Fibroblast of pulmonary artery (primary cell): ENCODE measurements around the gene PTH2.
A peak's percentile ranks its signal among the peaks of the same experiment; 100 is the strongest.

Experiments used
- DNase-seq: peaks from one replicate; pipeline ENCODE4 v3.0.0-alpha.2; 2010; ENCODE audit warnings: low read depth
- H3K4me3 ChIP-seq: replicated peaks from 2 replicates; pipeline ENCODE4 v1.5.1; 2011; ENCODE audit warnings: low read depth, mild to moderate bottlenecking, control low read depth, low read length, moderate library complexity
- TF ChIP-seq, protein P1 (sequence below): IDR thresholded peaks from 2 replicates; pipeline ENCODE4 v1.5.1; 2011; ENCODE audit warnings: mild to moderate bottlenecking, control low read depth, low read length, inconsistent platforms; ENCODE audit errors: missing control alignments

PTH2 gene

DNA sequence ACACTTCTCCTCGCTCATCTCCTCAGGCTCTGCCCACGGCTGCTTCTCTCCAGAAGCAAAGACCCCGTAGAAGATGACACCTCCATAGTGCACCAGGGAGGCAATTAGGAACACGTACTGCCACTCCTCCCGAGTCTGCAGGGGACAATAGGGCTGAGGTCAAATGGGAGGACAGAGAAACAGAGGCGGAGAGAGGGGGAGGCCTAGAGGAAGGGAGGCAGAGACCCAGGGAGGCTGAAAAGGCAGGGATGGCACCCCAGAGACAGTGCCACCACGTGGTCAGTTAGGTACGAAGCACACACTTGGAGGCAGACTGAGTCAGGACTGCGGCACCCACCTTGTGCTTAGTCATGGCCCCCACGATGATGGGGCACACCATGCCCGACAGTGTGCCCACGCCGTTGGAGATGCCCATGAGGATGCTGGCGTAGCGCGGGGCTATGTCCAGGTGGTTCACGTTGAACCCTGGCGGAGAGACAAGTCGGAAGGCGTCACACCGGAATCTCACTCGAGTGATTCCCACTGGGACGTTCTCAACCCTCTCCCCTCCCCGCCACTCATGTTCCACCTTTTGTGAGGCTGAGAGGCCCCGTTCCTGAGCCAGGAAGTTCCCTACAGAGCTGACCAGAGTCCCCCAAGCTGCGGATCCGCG lies 7.6 kb upstream of the PTH2 start:
- H3K4me3 ChIP-seq = no peak overlapping the region
- TF ChIP-seq, protein P1, sequence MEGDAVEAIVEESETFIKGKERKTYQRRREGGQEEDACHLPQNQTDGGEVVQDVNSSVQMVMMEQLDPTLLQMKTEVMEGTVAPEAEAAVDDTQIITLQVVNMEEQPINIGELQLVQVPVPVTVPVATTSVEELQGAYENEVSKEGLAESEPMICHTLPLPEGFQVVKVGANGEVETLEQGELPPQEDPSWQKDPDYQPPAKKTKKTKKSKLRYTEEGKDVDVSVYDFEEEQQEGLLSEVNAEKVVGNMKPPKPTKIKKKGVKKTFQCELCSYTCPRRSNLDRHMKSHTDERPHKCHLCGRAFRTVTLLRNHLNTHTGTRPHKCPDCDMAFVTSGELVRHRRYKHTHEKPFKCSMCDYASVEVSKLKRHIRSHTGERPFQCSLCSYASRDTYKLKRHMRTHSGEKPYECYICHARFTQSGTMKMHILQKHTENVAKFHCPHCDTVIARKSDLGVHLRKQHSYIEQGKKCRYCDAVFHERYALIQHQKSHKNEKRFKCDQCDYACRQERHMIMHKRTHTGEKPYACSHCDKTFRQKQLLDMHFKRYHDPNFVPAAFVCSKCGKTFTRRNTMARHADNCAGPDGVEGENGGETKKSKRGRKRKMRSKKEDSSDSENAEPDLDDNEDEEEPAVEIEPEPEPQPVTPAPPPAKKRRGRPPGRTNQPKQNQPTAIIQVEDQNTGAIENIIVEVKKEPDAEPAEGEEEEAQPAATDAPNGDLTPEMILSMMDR = peak; percentile 19
- no peak for DNase-seq

- H3K4me3 ChIP-seq = no peak overlapping the region
- DNase-seq = no peak
- TF ChIP-seq, protein P1 = no peak
Measured at GRCh38 chr19:49430172-49430677, 7.0 kb upstream of the PTH2 start.

DNA sequence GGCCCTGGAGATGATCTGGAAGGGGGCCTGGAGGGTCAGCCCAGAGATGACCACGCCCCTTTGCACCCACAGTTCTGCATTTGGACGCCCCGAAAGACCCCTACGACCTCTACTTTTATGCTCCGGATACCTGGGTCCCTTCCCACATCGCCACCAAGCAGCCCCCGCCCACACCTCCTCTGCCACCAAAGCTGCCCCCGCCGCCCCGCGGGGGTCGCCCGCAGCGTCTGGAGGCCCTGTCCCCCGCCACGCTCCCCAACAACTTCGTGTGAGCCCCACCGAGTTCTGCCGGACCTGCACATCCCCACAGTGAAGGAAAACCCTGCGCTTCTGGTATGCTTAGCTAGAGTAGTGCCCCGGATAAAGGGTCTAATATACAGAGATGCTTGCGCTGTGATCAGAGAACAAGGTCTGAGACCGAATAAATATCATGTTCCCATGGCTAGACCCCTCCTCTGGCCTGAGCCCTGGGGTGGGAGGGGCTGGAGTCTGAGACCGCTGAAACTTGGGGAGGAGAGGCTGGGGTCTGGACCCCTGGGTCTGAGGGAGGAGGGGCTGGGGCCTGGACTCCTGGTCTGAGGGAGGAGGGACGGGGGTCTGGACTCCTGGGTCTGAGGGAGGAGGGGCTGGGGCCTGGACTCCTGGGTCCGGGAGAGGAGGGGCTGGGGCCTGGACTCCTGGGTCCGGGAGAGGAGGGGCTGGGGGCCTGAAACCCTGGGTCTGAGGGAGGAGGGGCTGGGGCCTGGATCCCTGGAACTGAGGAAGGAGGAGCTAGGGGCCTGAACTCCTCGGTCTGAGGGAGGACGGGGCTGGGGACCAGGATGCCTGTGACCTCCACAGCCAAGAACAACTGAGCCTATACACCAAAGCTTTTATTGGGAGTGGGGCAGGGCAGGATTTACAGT lies 5.6 kb upstream of the PTH2 start:
- H3K4me3 ChIP-seq = no peak overlapping the region
- TF ChIP-seq, protein P1 = no peak
- no peak for DNase-seq

GRCh38 chr19:49427855-49428546 lies 4.8 kb upstream of the PTH2 start:
- no peak for DNase-seq
- TF ChIP-seq, protein P1 = no peak
- no peak overlapping the region for H3K4me3 ChIP-seq

DNA sequence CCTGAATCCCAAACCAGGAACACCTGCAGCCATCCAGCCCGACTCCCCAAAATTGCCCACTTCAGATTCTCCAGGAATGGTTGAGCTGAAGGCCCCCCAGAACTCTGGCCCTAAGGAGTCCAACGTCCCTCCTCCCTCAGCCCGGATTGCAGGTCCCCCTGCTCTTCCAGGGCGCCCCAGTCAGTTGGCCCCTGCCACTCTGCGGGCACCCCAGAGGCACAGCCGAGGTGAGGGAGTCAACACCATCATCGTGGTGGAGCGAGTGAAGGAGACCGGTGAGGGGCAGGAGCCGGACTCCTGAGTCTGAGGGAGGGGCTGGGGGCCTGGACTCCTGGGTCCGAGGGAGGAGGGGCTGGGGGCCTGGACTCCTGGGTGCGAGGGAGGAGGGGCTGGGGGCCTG lies 4.1 kb upstream of the PTH2 start:
- no peak overlapping the region for H3K4me3 ChIP-seq
- TF ChIP-seq, protein P1 = no peak
- DNase-seq = no peak

GRCh38 chr19:49425922-49426592 lies 2.8 kb upstream of the PTH2 start:
- TF ChIP-seq, protein P1 = no peak
- DNase-seq = no peak
- no peak overlapping the region for H3K4me3 ChIP-seq
